ENCODE results near the gene PRKCE.

DNA sequence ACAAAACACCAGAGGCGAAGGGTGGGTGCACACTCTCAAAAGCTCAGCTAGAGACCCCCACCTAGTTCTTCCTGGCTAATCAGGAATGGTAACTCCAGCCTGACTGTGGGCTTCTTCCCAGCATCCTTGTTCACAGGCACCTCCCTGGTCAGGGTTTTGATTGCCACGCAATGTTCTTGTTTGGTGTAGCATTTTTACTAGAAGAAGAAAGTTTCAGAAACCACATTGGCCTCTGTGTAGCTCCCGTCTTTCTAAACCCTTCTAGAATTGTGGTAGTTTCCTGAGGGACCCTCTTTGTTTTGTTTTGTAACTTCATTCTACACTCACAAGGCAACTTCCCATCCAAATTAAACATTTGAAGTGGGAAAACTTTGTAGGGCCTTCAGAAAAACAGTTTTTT, 391.2 kb downstream of the PRKCE start:
- no peak for TF ChIP-seq POLR2A (IDR thresholded peaks at IDR 0.05)
- no peak for TF ChIP-seq CTCF (IDR thresholded peaks at IDR 0.05)
